ENCODE measurements around the gene TWSG1.

DNA sequence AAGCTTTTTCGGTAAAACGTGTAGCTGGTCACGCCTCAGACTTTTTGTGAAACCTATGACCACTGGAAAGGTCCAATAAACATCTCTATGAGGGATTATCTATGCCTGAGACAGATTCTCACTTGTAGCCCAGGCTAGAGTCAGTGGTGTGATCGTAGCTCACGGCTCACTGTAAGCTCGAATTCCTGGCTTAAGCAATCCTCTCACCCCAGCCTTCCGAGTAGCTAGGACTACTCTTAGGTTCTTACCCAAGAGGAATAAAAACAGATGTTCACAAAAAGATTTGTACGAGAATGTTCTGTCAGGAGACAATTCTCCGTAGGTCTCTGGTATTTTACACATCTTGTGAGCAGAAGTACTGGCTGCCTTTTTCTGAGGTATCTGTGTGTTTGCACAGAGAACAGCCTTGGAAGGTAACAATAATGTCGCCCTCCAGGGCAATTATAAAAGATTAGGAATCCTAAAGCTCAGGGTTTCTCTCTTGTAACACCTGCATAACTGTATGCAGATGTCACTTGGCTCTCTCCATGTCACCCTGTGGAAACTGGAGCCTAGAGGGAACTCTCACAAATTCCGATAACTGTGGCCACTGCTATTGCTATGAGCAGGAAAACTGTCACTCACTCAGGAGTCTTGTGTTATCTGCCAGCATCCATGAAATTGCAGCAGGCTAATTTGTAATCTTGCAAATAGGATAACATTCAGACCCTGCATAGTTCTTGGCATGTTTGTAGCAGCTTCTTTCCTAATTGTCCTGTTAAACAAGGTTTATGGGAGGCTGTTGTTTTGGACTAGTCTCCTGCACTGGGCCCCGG lies 115.2 kb downstream of the TWSG1 start:
- no peak for TF ChIP-seq POLR2AphosphoS5 (IDR thresholded peaks at IDR 0.05; ENCODE audit: low read depth)
- no peak for TF ChIP-seq CTCF (IDR thresholded peaks at IDR 0.05; ENCODE audit: insufficient read depth, low read length)
- TF ChIP-seq, protein P1, sequence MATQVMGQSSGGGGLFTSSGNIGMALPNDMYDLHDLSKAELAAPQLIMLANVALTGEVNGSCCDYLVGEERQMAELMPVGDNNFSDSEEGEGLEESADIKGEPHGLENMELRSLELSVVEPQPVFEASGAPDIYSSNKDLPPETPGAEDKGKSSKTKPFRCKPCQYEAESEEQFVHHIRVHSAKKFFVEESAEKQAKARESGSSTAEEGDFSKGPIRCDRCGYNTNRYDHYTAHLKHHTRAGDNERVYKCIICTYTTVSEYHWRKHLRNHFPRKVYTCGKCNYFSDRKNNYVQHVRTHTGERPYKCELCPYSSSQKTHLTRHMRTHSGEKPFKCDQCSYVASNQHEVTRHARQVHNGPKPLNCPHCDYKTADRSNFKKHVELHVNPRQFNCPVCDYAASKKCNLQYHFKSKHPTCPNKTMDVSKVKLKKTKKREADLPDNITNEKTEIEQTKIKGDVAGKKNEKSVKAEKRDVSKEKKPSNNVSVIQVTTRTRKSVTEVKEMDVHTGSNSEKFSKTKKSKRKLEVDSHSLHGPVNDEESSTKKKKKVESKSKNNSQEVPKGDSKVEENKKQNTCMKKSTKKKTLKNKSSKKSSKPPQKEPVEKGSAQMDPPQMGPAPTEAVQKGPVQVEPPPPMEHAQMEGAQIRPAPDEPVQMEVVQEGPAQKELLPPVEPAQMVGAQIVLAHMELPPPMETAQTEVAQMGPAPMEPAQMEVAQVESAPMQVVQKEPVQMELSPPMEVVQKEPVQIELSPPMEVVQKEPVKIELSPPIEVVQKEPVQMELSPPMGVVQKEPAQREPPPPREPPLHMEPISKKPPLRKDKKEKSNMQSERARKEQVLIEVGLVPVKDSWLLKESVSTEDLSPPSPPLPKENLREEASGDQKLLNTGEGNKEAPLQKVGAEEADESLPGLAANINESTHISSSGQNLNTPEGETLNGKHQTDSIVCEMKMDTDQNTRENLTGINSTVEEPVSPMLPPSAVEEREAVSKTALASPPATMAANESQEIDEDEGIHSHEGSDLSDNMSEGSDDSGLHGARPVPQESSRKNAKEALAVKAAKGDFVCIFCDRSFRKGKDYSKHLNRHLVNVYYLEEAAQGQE (IDR thresholded peaks at IDR 0.05; ENCODE audit: insufficient replicate concordance, low read depth) = no peak
- TF ChIP-seq GABPA (IDR thresholded peaks at IDR 0.05; ENCODE audit: low read depth) = no peak
- no peak for TF ChIP-seq SPI1 (IDR thresholded peaks at IDR 0.05; ENCODE audit: borderline replicate concordance, low read depth)
